UCSD-AML1 (cell line): Measurements from ENCODE around the gene ZNF761.
"Not testable (repeated sequence)": the region's sequence is repeated elsewhere in the genome, so short reads cannot be mapped to it uniquely, and the experiment has no call there.

ENCODE experiments used
- DNase-seq: peaks from one replicate; lab custom pipeline; 2025; ENCODE audit not compliant: unreplicated experiment; lab: John Stamatoyannopoulos, UW

The ZNF761 gene

DNA sequence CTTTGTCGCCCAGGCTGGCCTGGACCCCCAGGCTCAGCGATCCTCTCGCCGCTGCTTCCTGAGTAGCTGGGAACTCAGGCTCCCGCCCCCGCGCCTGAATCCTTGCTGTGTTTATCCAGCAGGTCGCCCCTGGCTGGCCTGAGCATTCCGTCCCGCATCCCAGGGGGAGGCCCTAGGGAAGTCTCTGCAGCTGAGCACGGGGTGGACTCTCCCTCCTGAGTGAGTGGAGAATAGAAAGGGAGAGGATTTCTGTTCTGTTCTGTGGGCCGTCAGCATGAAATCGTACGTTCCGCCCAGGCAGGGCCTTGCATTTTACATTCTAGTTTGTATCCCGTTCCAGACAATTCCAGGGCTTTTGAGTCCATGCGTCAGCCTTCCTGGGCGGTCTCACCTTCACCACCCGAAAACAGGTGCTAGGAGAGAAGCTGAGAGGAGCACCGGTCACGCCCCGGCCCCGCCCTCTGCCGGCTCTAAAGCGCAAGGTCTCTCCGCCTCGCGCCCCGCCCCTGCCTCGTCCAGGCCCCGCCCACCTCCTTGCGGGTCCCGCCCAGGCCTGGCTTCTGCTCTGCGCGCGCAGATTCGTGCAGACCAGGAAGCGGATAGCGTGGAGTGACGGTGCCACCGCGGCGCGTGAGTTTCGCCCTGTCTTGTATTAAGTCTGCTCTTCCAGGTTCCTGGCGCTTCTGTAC is at the start of gene ZNF761:
TSS of gene ZNF761 (plus strand) at position 586 of the 689 bp plus-strand sequence. CDS start 15,285 bp downstream, outside the sequence.
- DNase-seq = peak; percentile 95

DNA sequence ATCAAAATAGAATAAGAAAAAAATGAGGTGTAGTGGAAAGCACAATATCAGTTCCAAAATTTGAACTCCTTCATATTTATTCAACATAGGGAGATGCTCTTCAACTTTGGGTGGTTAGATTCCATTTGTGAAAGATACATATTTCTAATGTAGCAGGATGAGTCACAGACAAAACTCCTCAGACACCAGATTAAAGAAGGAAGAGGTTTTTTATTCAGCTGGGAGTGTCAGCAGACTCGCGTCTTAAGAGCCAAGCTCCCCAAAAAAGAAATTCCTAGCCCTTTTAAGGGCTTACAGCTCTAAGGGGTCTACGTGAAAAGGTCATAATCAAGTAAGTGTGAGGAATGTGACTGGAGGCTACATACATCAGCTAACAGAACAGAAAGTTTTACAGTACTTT is 43.6 kb upstream of the ZNF761 start:
- DNase-seq = no peak

DNA sequence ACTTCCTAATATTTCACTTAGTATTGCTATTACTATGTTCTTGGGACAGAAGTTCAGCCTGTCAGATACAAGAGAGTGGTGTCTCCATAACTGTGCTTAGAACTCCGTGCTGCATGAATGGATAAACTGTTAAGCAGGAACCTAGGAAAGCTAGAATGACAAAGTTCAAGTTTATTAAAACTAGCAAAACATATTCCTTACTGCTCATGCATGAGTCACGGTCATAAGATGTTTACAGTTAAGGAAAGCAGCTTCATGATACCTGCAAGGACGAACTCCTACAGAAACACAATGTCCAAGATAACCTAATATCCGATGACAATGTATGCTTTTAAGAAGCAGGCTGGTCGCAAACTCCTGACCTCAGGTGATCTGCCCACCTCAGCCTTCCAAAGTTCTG is 42.9 kb upstream of the ZNF761 start:
- DNase-seq = no peak

DNA sequence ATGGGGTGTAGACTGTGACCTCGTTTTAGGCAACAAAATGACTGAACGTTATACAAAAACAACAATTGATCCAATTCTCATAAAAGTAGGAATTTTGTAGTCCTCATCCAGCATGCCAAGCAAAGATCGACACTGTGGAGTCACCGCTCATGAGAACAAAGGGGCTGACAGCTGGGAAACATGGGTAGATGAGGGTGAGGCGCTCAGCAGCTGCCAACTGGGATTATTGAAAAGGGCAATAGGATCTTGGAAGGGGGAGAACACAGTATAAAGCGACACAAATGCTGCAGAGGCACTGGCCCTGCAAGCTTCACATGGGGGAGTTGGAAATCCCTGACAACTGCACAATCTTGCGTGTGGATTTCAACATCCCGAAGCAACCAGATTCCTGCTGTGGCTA is 42.2 kb upstream of the ZNF761 start:
- no peak for DNase-seq

DNA sequence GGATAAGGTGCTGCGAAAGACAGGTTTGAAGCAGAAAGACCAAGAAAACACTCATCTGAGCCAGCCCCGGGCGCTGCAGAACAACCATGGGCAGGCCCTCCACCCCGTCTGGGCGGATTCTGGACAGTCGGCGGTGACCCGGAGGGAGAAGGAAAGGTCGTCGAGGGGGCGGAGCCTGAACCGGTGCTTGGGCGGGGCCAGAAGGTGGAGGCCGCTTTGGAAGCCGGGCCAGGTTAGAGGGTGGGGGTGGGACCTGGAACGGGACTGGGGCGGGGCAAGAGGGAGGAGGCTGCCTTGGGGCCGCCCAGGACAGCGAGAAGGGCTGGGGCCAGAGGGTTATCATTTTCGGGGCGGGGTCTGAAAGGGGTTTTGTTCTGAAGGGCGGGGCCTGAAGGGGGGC is 41.8 kb upstream of the ZNF761 start:
- no peak for DNase-seq

DNA sequence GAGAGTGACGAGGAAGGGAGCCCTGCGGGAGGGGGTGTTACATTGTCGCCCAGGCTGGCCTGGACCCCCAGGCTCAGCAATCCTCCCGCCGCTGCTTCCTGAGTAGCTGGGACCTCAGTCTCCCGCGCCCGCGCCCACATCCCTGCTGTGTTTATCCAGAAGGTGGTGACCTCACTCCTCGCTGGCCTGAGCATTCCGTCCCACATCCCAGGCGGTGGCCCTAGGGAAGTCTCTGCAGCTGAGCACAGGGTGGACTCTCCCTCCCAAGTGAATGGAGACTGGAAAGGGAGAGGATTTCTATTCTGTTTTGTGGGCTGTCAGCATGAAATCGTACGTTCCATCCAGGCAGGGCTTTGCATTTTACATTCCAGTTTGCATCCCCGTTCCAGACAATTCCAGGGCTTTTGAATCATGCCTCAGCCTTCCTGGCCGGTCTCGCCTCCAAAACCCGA is 37.2 kb upstream of the ZNF761 start:
- DNase-seq = no peak

DNA sequence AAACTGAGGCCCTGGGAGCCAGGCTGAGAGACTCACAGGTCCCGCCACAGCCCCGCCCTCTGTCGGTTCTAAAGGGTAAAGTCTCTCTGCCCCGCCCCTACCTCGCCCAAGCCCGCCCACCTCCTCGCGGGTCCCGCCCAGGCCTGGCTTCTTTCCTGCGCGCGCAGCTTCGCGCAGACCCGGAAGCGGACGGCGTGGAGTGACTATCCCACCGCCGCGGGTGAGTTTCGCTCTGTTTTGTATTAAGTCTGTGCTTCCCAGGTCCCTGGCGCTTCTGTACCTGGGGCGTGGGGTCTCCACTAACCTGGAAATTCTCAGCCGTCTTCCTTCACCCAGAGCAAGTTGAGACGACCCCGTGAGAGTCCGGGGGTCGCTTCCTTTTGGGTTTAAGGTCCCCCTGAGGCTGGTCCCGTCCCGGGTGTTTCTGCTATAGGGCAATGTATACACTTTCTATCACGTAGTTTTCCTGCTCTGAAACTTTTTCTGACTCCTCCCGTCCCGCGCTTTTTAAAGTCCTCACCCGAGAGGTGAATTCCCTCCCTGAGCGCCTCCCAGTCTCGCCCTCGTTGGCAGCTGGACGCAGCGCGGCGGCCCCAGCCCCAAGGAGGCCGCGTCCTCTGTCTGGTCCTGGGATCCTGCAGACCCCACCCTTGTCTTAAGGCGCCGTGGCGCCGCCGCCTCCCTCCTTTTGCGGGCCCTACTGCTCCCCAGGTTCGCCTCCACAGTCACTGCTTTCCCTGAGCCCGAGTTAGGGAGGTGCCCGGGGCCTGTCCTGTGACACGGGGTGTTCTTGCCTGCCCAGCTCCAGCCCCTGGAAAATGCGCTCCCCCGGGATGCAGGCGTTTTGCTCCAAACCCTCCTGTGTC is 36.6 kb upstream of the ZNF761 start, which contains the start of gene ZNF765:
TSS of gene ZNF765 (plus strand) at position 176 of the 866 bp plus-strand sequence. CDS start 2,867 bp downstream, outside the sequence.
- DNase-seq = peak; percentile 92

DNA sequence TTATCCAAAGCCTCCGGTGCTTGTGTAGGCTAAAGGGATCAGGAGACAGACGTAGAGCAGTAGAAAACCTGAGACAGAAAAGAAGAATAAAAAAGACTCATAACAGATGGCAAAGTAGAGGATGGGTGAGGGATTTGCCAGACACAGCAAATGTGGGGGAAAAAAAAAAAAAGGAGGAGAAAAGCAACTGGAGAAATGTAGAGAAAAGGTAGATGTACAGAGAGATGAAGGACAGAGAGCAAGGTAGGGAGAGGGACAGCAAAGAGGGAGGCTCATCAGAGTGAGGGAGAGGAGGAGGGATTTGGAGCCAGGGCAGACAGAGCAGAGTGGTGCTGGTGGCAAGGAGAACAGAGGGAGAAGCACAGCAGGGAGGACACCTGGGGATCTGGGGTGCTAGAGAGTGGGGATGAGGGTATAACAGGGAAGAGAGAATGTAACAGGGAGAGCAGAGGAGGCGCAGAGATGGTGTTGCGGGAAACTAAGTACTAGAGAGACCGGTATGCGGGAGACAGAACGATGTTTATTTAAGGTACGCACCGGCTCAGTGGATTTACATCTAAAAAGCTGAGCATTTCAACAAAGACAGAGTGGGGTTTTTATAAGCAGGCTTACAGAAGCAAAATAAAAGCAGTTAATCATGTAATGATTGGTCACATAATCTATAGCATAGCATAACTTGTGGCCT is 35.8 kb upstream of the ZNF761 start:
- DNase-seq = not testable (repeated sequence)

DNA sequence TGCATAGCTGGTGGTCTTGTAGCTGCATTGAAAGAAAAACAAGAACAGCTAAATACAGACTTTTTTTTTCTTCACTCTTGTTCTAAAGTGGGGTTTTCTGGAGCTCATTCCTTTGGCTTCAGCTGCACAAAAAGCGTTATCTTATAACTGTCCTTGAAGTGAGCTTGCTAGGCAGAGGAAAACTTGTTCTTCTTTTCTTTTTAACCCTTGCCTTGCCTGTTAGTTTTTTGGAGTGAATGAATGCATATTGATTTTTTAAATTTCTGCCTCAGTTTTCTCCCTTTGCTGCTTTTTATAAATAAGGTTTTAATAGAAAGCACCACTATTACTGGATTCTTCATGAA is 35.3 kb upstream of the ZNF761 start:
- DNase-seq = no peak

DNA sequence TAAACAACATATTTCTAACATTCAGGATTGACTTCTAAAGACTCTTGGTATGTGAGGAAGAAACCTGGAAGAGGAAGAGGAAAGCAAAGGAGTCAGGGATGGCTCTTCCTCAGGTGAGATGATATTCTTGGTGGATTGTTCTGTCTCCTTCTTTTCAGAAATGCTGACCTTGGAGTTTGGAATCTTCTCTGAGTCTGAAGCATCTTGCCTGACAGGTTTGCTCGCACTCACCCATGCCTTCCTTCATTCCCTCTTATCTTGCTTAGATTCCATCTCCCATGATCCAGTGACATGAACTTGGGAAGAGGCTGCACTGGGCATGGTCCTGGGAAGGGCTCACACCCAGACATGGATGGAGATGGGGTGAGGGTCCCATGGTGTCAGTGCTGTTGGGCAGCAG is 33.9 kb upstream of the ZNF761 start:
- not testable (repeated sequence) for DNase-seq

DNA sequence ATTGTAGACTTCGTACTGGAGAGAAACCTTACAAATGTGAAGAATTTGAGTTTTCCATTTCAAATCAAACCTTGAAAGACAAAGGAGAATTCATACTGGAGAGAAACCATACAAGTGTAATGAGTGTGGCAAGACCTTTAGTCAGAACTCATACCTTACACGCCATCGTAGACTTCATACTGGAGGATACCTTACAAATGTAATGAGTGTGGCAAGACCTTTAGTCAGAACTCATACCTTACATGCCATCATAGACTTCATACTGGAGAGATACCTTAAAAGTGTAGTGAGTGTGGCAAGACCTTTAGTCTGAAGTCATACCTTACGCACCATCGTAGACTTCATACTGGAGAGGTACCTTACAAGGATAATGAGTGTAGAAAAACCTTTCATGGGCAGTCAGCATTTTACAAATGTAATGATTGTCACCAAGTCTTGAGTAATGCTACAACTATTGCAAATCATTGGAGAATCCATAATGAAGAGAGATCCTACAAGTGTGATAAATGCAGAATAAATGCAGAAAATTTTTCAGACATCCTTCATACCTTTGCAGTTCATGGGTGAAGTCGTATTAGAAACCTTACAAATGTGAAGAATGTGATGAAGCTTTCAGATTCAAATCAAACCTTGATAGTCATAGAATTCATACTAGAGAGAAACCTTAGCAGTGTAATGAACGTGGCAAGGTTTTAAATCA is 22.1 kb upstream of the ZNF761 start:
- no peak for DNase-seq

DNA sequence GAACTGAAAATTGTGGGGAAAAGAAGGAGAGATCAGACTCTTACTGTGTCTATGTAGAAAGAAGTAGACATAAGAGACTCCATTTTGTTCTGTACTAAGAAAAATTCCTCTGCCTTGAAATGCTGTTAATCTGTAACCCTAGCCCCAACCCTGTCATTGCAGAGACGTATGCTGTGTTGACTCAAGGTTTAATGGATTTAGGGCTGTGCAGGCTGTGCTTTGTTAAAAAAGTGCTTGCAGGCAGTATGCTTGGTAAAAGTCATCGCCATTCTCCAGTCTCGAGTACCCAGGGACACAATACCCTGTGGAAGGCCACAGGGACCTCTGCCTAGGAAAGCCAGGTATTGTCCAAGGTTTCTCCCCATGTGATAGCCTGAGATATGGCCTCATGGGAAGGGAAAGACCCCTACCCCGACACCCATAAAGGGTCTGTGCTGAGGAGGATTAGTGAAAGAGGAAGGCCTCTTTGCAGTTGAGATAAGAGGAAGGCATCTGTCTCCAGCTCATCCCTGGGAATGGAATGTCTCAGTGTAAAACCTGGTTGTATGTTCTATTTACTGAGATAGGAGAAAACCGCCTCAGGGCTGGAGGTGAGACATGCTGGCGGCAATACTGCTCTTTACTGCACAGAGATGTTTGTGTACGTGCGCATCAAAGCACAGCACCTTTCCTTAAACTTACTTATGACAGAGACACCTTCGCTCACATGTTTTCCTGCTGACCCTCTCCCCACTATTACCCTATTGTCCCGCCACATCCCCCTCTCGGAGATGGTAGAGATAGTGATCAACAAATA is 11.1 kb upstream of the ZNF761 start:
- DNase-seq = not testable (repeated sequence)

DNA sequence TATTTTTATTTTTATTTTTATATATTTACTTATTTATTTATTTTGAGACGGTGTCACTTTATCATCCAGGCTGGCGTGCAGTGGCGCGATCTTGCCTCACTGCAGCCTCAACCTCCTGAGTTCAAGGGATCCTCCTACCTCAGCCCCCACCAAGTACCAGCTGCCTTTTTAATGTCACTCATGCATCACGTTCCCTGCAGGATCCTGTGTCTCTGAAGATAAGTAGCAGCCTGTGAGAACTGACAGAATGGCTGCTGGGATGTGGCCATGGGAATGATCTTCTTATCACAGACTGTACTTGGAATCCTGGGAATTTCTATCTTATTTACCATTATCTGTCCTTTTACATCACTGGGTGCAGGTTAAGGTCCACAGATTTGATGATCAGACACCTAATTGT is 9.2 kb upstream of the ZNF761 start:
- no peak for DNase-seq

DNA sequence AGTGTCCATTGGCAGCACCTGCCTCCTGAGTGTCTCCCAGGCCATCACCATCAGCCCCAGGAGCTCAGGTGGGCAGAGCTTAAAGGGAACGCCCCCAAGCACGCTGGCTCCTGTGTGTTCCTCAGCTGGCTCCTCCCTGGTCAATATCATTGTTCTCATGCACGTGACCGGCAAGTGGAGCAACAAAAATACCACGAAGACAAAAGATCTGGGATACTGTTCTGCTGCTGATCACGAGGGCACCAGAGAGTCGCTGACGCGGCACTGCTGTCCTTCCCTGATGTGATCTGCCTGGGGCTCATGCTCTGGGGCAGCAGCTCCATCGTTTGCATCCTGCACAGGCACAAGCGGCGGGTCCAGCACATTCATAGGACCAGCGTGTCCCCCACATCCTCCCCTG is 8.7 kb upstream of the ZNF761 start:
- not testable (repeated sequence) for DNase-seq

DNA sequence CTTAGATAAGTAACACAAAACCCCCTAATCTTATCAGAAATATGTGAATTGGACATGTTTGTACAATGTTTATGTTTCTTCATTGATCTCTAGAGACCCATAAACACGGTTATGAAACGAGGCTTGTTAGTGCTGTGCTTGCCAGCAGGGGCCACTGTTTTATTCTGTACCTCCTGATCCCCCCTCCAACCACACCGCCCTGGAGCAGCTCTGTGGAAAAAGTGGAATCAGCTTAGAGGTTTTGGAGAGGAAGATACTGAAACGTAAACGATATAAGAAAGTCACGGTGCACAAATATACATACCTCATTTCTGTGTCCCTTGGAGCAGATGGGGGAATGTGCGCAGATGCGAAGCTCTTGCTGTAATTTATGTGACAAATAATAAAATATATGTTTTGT is 8.1 kb upstream of the ZNF761 start:
- not testable (repeated sequence) for DNase-seq

DNA sequence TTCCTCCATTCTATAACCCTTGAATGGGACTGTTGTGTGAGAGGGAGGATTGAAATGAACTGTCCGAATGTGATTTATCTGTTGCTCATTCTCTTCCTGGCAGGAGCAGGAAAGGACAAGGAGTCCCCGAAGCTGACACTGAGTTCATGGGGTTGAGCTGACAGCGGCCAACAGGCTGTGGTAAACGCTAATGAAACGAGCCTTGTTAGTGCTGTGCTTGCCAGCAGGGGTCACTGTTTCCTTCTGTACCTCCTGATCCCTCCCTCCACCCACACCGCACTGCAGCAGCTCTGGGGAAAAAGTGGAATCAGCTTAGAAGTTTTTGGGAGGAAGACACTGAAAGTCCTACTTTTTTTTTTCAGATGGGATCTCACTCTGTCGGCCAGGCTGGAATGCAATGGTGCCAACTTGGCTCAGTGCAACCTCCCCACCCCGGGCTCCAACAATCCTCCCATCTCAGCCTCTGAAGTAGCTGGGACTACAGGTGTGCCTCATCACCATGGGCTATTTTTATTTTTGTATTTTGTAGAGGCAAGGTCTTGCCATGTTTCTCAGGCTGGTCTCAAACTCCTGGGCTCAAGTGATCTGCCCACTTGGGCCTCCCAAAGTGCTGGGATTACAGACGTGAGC is 6.7 kb upstream of the ZNF761 start:
- peak; percentile 57 for DNase-seq

DNA sequence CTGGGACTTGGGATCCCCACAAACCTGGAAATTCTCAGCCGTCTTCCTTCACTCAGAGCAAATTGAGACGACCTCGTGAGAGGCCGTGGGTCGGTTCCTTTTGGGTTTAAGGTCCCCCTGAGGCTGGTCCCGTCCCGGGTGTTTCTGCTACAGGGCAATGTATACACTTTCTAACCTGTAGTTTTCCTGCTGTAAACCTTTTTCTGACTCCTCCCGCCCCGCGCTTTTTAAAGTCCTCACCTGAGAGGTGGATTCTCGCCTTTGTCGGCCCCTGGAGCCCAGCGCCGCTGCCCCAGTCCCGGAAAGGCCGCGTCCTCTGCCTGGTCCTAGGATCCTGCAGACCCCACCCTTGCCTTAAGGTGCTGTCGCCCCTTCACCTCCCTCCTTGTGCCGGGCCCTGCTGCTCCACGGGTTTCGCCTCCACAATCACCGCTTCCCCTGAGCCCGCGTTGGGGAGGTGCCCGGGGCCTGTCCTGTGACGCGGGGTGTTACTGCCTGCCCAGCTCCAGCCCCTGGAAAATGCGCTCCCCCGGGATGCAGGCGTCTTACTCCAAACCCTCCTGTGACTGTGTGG is 391 bp downstream of the ZNF761 start:
- DNase-seq = peak; percentile 37

DNA sequence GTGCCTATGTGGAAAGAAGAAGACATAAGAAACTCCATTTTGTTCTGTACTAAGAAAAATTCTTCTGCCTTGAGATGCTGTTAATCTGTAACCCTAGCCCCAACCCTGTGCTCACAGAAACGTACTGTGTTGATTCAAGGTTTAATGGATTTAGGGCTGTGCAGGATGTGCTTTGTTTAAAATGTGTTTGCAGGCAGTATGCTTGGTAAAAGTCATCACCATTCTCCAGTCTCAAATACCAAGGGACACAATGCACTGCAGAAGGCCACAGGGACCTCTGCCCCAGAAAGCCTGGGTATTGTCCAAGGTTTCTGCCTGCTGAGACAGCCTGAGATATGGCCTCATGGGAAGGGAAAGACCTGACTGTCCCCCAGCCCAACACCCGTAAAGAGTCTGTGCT is 12.0 kb downstream of the ZNF761 start:
- not testable (repeated sequence) for DNase-seq

DNA sequence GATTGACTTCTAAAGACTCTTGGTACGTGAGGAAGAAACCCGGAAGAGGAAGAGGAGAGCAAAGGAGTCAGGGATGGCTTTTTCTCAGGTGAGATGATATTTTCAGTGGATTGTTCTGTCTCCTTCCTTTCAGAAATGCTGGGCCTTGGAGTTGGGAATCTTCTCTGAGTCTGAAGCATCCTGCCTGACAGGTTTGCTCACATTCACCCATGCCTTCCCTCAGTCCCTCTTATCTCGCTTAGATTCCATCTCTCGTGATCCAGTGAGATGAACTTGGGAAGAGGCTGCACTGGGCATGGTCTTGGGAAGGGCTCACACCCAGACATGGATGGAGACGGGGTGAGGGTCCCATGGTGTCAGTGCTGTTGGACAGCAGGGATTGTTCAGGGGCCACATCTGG is 15.4 kb downstream of the ZNF761 start:
- DNase-seq = not testable (repeated sequence)
